Left renal pelvis (tissue), 4 donors: Measurements from ENCODE around the gene OR1A1. TPM values are rescaled to one million over a fixed set of nuclear protein-coding genes. Genes with fewer than 3 reads are reported as not detected.

Experiments used
- polyA plus RNA-seq, 4 donors: library from polyadenylated mRNA; unstranded; fragments of 120-200 nt; gene quantifications; one replicate each; pipeline ENCODE4 v1.2.1, GENCODE V29; 2013; ENCODE audit not compliant: insufficient read length in 4 of 4

The OR1A1 gene
- polyA plus RNA-seq, 4 donors = 0.04 to 0.07 (median 0.05) TPM; not detected in 1

Other genes starting within 250 kb of the OR1A1 start
- gene OR1D5, start 144.1 kb upstream of the OR1A1 start, polyA plus RNA-seq = not detected
- gene OR1D2, start 103.2 kb upstream of the OR1A1 start, polyA plus RNA-seq = under 1 TPM in 1 of 4 donors, not detected in 3; 0.03 TPM
- gene OR1G1, start 80.1 kb upstream of the OR1A1 start, polyA plus RNA-seq = not detected
- gene OR1A2, start 10.1 kb upstream of the OR1A1 start, polyA plus RNA-seq = not detected
- gene OR3A1, start 90.7 kb downstream of the OR1A1 start, polyA plus RNA-seq = under 1 TPM in 2 of 4 donors, not detected in 2; 0.12 TPM
- under 1 TPM; 0.14 to 0.68 (median 0.43) TPM for gene OR3A2, start 178.6 kb downstream of the OR1A1 start, polyA plus RNA-seq
- not detected for gene OR1E1, start 190.7 kb downstream of the OR1A1 start, polyA plus RNA-seq
- under 1 TPM in 2 of 4 donors, not detected in 2; 0.15 to 0.17 TPM for gene OR3A3, start 203.7 kb downstream of the OR1A1 start, polyA plus RNA-seq
- gene OR1E2, start 226.2 kb downstream of the OR1A1 start, polyA plus RNA-seq = not detected